Sigmoid colon (tissue), 7 donors: ENCODE measurements around the gene DGKA. TPM values are rescaled to one million over a fixed set of nuclear protein-coding genes. Genes with fewer than 3 reads are reported as not detected.

Experiments used
- DNase-seq: peaks from one replicate; pipeline ENCODE4 v3.0.0-alpha.2; 2019
- H3K27ac ChIP-seq, 4 donors: fragments of 200-600 bp; sonication (generic); one replicate each; pipeline ENCODE4 v1.5.1; 2016 to 2019; ENCODE audit warnings: mild to moderate bottlenecking in 1 of 4
- H3K27me3 ChIP-seq, 3 donors: fragments of 200-600 bp; sonication (generic); one replicate each; pipeline ENCODE4 v1.5.1; 2019; ENCODE audit warnings: mild to moderate bottlenecking in 1 of 3
- H3K36me3 ChIP-seq, 4 donors: fragments of 200-600 bp; sonication (generic); one replicate each; pipeline ENCODE4 v1.5.1; 2016 to 2019
- H3K4me1 ChIP-seq, 4 donors: fragments of 200-600 bp; sonication (generic); one replicate each; pipeline ENCODE4 v1.5.1; 2017 to 2019
- H3K4me3 ChIP-seq, 4 donors: fragments of 200-600 bp; sonication (generic); one replicate each; pipeline ENCODE4 v1.5.1; 2017 to 2019; ENCODE audit warnings: mild to moderate bottlenecking in 2 of 4, moderate library complexity in 1 of 4
- H3K9me3 ChIP-seq, 4 donors: fragments of 200-600 bp in 3 of 4; sonication (generic) in 3 of 4; one replicate each; pipeline versions ENCODE4 v1.5.1 to v1.6.1; 2013 to 2019
- CTCF ChIP-seq, 4 experiments: fragments of 450-650 bp in 3 of 4; fragments of 200-600 bp in 1 of 4; IDR thresholded peaks; one replicate each; pipeline ENCODE4 v1.5.1; 2016 to 2019; ENCODE audit warnings: antibody characterized with exemption in 4 of 4, mild to moderate bottlenecking in 3 of 4, moderate library complexity in 2 of 4
- EP300 ChIP-seq, 4 donors: sonication (generic); formaldehyde crosslinking; IDR thresholded peaks; one replicate each; pipeline ENCODE4 v1.6.1; 2017; ENCODE audit warnings: antibody characterized with exemption in 4 of 4
- POLR2A ChIP-seq, 2 donors: fragments of 450-650 bp; IDR thresholded peaks; one replicate each; pipeline ENCODE4 v1.6.1; 2016; ENCODE audit warnings: antibody characterized with exemption in 2 of 2, mild to moderate bottlenecking in 2 of 2, moderate library complexity in 2 of 2
- POLR2AphosphoS5 ChIP-seq, 4 donors: sonication (generic); formaldehyde crosslinking; IDR thresholded peaks; one replicate each; pipeline ENCODE4 v1.6.1; 2017; ENCODE audit warnings: antibody characterized with exemption in 4 of 4
- WGBS, 2 donors: extraction: QIAGEN DNeasy Blood & Tissue Kit; methylation state at CpG; one replicate each; pipeline ENCODE4 v1.1.7; 2013; 5-methylcytosine and 5-hydroxymethylcytosine counted together
- intact Hi-C: fragments of 100-400 bp; cut with DNase I; formaldehyde crosslinking; loops from one replicate; pipeline ENCODE4 v1.15.1; 2023
- polyA plus RNA-seq, 3 donors: library from polyadenylated mRNA; stranded (reverse); fragments of 200-250 nt; gene quantifications; one replicate each; pipeline ENCODE4 v1.2.3, GENCODE V29; 2013
- total RNA-seq, 4 donors: library from RNA; depleted of rRNA; stranded (reverse); fragments of >200 nt; gene quantifications; one replicate each; pipeline ENCODE4 v1.1.0, GENCODE V29; 2016
- donor health status: healthy with polysubstance abuse.
- donor health status: Bipolar disorder and iron deficiency.
- donor health status: healthy.

DGKA gene
- total and polyA plus RNA-seq, 7 donors, result 21.4 to 97.8 (median 44.4) TPM

GRCh38 chr12:55946553-55946952 lies 15.6 kb downstream of the DGKA start:
- H3K4me3 ChIP-seq, result no peak overlapping the region
- no peaks in the 10 kb centered on the region for H3K4me1 ChIP-seq
- H3K9me3 ChIP-seq, result no peaks in the 10 kb centered on the region
- no peaks in the 10 kb centered on the region for H3K27me3 ChIP-seq
- TF ChIP-seq CTCF (IDR thresholded peaks at IDR 0.05) (no peak), POLR2A (IDR thresholded peaks at IDR 0.05) (no peak), POLR2AphosphoS5 (IDR thresholded peaks at IDR 0.05) (no peak), EP300 (IDR thresholded peaks at IDR 0.05) (no peak)
- 79 to 89% methylated on average over 6 of the region's 6 CpGs for WGBS, 2 donors
- no peak for DNase-seq
- intact Hi-C loops, result no loop called here
- no peak overlapping the region for H3K27ac ChIP-seq
- H3K36me3 ChIP-seq, result peaks cover 0 to 38% (median 5%) of the 10 kb centered on the region in 4 donors

GRCh38 chr12:55955344-55955743 lies 24.4 kb downstream of the DGKA start:
- Histone ChIP-seq H3K4me1 (no peaks in the 10 kb centered on the region), H3K27ac (no peak overlapping the region), H3K9me3 (no peaks in the 10 kb centered on the region), H3K36me3 (peaks cover 0 to 25% (median 12%) of the 10 kb centered on the region in 4 donors), H3K27me3 (no peaks in the 10 kb centered on the region), H3K4me3 (no peak overlapping the region)
- TF ChIP-seq POLR2A (IDR thresholded peaks at IDR 0.05) (no peak), EP300 (IDR thresholded peaks at IDR 0.05) (no peak)
- 89 to 93% methylated on average over 4 of the region's 4 CpGs for WGBS, 2 donors
- intact Hi-C loops, result no loop called here
- no peak for DNase-seq

- 91 to 94% methylated on average over 6 of the region's 6 CpGs for WGBS, 2 donors
- intact Hi-C loops, result no loop called here
- Histone ChIP-seq H3K36me3 (peaks cover 0 to 25% (median 12%) of the 10 kb centered on the region in 4 donors), H3K4me3 (no peak overlapping the region), H3K27ac (no peak overlapping the region), H3K9me3 (no peaks in the 10 kb centered on the region), H3K27me3 (no peaks in the 10 kb centered on the region), H3K4me1 (no peaks in the 10 kb centered on the region)
- no peak for DNase-seq
- TF ChIP-seq CTCF (IDR thresholded peaks at IDR 0.05) (no peak), POLR2A (IDR thresholded peaks at IDR 0.05) (no peak), EP300 (IDR thresholded peaks at IDR 0.05) (no peak), POLR2AphosphoS5 (IDR thresholded peaks at IDR 0.05) (no peak)
Observed at GRCh38 chr12:55955800-55956508, 25.0 kb downstream of the DGKA start.

GRCh38 chr12:55957106-55957859 lies 26.3 kb downstream of the DGKA start:
- no peak overlapping the region for H3K27ac ChIP-seq
- no peaks in the 10 kb centered on the region for H3K9me3 ChIP-seq
- H3K27me3 ChIP-seq, result no peaks in the 10 kb centered on the region
- no peaks in the 10 kb centered on the region for H3K4me1 ChIP-seq
- 40 to 74% methylated on average over 5 of the region's 5 CpGs for WGBS, 2 donors
- DNase-seq, result no peak
- H3K36me3 ChIP-seq, result peaks cover 0 to 14% (median 6%) of the 10 kb centered on the region in 4 donors
- no peak overlapping the region for H3K4me3 ChIP-seq
- TF ChIP-seq CTCF (IDR thresholded peaks at IDR 0.05), result no peak
- TF ChIP-seq POLR2AphosphoS5 (IDR thresholded peaks at IDR 0.05), result no peak
- TF ChIP-seq EP300 (IDR thresholded peaks at IDR 0.05), result no peak
- TF ChIP-seq POLR2A (IDR thresholded peaks at IDR 0.05), result no peak
- intact Hi-C loops, result no loop called here

GRCh38 chr12:55963760-55964159 lies 32.8 kb downstream of the DGKA start:
- no peaks in the 10 kb centered on the region for H3K9me3 ChIP-seq
- TF ChIP-seq CTCF (IDR thresholded peaks at IDR 0.05) (no peak), POLR2AphosphoS5 (IDR thresholded peaks at IDR 0.05) (no peak), EP300 (IDR thresholded peaks at IDR 0.05) (no peak), POLR2A (IDR thresholded peaks at IDR 0.05) (no peak)
- 85% methylated on average over 2 of the region's 2 CpGs for WGBS, 2 donors
- peaks cover 0 to 19% (median 15%) of the 10 kb centered on the region in 4 donors for H3K4me1 ChIP-seq
- H3K36me3 ChIP-seq, result no peaks in the 10 kb centered on the region
- no peak for DNase-seq
- H3K27me3 ChIP-seq, result no peaks in the 10 kb centered on the region
- H3K4me3 ChIP-seq, result no peak overlapping the region
- H3K27ac ChIP-seq, result no peak overlapping the region
- intact Hi-C loops, result no loop called here
